Measurements from ENCODE around the gene STEAP2.

DNA sequence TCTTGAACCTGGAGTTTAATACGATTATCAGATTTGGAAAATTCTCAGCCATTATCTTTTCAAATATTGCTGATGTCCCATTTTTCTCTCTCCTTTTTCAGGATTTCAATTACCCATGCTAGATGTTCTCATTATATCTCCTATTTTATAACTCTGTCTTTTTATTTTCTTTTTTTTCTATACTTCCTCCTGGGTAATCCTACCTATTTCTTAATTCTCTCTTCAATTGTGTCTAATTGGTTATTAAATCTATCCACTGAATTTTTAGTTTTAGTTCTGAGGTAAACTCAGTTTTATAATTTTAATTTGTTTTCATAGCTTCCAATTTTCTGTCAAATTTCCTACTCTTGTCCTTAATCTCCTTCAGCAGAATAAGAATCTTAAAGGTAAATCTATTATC lies 41.6 kb upstream of the STEAP2 start:
- TF ChIP-seq, protein P1, sequence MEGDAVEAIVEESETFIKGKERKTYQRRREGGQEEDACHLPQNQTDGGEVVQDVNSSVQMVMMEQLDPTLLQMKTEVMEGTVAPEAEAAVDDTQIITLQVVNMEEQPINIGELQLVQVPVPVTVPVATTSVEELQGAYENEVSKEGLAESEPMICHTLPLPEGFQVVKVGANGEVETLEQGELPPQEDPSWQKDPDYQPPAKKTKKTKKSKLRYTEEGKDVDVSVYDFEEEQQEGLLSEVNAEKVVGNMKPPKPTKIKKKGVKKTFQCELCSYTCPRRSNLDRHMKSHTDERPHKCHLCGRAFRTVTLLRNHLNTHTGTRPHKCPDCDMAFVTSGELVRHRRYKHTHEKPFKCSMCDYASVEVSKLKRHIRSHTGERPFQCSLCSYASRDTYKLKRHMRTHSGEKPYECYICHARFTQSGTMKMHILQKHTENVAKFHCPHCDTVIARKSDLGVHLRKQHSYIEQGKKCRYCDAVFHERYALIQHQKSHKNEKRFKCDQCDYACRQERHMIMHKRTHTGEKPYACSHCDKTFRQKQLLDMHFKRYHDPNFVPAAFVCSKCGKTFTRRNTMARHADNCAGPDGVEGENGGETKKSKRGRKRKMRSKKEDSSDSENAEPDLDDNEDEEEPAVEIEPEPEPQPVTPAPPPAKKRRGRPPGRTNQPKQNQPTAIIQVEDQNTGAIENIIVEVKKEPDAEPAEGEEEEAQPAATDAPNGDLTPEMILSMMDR (conservative IDR thresholded peaks at IDR 0.05), result no peak
- no peak for TF ChIP-seq EZH2 (IDR thresholded peaks at IDR 0.05; ENCODE audit: low read depth)

Measured in PC-9 (cell line).